LHCN-M2 (cell line): ENCODE results near the gene DRAP1. TPM values are rescaled to one million over a fixed set of nuclear protein-coding genes. Genes with fewer than 3 reads are reported as not detected.
A peak's percentile ranks its signal among the peaks of the same experiment; 100 is the strongest.
"Not testable (repeated sequence)": the region's sequence is repeated elsewhere in the genome, so short reads cannot be mapped to it uniquely, and the experiment has no call there.

Experiments used
- DNase-seq: peaks from one replicate; pipeline ENCODE4 v3.0.0-alpha.2; 2012; ENCODE audit warnings: low read depth
- total RNA-seq: library from RNA; depleted of rRNA; stranded (reverse); fragments of >200 nt; gene quantifications from 2 replicates; pipeline ENCODE4 v1.2.3, GENCODE V29; 2014

The DRAP1 gene
- total RNA-seq, 1 experiment from 2014 or later, result 383 TPM

GRCh38 chr11:65886826-65887722 lies 32.2 kb upstream of the DRAP1 start:
- DNase-seq, result no peak

- DNase-seq, result no peak
Measured at GRCh38 chr11:65887723-65888162, 31.5 kb upstream of the DRAP1 start.

DNA sequence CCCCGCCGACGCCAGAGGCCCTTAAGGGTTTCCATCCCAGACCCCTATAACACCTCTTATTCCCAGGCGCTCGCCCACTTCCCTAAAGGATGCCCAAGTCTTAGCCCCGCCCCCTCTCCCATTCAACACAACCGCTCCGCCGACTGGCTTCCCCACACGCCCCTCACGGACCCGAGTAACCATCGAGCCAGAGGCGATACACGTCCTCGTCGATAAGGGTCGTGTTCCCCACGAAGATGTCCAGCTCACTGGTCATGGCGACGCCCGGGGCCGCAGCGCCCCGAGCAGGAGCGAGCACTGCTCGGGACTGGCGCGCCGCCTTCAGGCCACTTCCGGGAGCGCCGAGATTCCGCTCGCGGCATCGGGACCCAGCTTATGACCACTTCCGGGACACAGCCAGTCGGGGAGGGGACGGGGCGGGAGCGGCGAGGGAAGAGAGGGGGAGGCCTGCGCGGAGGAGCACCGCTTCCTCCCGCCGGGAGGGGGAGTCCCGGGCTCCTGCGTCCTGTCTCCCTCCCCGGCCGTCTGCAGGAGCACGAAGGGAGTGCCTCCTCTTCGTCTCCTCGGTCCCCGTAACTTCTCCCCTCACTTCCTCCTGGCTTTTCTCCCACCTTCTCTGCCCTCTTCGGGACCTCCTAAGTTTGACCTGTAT lies 30.9 kb upstream of the DRAP1 start, which contains the start of gene FIBP:
Gene FIBP, minus strand, starts transcription at position 309 of the 652 bp plus-strand sequence. Its CDS starts 53 bp downstream, at position 256.
- peak; percentile 95 for DNase-seq

DNA sequence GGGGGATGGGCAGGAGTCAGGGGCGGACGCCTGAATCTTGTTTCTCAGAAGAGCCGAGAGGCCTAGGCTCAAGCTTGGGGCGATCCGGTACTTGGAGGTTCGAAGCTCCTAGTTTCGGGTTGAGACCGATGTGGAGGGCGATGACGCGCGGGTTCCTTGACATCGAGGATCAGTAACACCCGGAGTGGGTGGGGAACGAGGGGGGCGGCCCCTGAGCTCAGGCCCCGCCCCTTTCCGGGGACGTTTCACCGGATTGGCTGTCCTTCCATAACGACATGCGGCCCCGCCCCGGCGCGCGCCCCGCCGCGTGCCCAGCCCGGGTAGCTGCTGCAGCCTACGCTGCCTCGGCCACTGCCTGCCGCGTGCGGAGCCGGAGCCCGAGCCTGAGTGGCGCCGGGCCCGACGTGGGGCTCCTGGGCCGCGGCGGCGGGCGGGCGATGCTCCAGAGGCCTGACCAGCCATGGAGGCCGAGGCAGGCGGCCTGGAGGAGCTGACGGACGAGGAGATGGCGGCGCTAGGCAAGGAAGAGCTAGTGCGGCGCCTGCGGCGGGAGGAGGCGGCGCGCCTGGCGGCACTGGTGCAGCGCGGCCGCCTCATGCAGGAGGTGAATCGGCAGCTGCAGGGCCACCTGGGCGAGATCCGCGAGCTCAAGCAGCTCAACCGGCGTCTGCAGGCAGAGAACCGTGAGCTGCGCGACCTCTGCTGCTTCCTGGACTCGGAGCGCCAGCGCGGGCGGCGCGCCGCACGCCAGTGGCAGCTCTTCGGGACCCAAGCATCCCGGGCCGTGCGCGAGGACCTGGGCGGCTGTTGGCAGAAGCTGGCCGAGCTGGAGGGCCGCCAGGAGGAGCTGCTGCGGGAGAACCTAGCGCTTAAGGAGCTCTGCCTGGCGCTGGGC lies 28.7 kb upstream of the DRAP1 start, which contains the start of gene CCDC85B:
Gene CCDC85B, plus strand, starts transcription at position 350 of the 895 bp plus-strand sequence. Its CDS starts 111 bp downstream, at position 461.
- peak; percentile 95 for DNase-seq

DNA sequence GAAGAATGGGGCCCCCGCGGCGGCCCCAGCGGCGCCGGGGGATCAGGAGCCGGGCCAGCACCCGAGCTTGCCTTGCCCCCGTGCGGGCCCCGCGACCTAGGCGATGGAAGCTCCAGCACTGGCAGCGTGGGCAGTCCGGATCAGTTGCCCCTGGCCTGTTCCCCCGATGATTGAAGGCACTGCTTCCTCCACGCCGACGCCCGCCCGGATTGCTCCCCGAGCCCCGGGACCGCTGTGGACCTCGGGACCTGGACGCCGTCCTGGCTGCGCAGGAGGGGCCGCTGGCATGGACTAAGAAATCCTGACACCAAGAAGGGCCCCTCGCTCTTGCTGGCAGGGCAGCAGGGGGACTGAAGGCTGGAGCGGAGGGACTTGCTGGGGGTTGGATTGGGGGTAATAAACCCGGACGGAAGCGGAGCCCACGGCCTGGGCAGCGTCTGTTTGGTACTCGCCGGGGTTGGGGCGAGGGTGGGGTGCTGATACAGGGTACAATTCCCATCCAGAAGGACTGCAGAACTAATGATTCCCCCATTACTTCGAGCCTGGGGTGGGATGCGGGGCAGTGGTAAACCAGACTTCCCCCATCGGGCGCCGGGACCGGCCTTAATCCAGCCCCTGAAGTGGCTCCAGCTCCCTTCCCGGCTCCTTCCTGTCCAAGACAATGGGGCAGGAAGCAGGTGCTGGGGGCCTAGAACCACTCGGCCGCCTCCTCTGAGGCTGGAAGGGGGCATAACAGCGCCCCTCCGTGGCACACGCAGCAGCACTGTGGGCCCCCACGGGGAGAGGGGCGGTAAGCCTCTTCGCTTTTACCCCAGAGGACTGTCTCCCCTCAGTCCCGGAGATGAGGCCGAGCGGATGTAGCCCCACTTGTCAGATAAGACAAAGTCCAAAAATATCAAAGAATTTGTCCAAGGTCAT lies 27.7 kb upstream of the DRAP1 start:
- peak; percentile 61 for DNase-seq

- not testable (repeated sequence) for DNase-seq
Measured at GRCh38 chr11:65892137-65892540, 27.1 kb upstream of the DRAP1 start.

DNA sequence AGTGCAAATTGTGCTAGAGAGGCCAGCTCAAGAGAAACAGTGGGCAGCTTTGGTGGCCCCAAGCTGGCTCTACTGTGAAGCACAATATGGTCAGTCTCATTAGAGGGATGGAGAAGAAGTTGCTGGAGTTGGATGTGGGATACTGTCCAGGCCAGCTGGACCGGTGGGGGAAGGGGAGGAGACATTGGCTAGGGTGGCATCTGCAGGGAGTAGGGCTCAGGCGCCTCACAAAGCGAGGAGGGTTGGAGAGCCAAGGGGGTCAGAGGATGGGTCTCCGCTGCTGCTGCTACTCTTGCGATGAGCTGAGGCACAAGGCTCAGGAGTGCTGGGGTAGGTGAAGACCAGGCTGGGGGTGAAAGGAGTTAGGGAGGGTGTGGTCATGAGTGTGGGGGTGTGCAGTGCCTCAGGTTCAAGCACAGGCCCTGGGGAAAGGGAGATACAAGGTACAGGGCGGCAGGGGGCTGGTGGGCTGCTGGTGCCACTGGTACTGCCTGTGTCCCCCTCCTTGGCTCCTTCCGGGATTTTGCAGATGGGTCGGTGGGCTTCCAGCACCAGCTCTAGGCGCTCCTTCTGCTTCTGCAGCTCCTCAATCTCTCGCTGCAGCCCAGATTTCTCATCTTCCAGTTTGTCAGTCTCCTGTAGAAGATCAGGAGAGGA lies 26.4 kb upstream of the DRAP1 start:
- DNase-seq, result no peak

DNA sequence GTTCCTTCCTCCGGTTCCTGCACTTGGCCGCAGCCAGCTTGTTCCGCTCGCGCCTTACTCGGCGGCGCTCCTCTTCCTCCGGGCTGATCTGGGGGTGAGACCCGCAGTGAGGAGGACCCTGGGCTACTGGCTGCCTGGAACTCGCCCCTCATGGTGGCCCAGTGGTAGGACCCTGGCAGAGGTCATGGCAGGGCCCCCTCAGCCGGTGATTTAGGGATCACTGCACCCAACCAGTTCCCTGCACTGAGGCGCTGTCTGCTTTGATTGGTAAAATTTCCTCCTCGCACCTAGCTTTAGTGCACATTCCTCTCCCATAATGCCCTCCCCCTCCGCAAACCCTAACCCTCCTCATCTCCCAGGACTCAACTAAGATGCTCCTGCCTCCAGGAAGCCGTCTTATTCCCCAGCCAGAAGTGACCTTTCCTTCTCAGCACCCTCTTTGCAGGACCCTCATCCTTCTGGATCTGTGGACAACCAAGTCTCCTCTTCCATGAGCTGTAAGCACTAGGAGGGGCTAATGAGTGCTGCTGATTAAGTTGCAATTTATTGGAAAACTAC lies 25.1 kb upstream of the DRAP1 start:
- DNase-seq, result no peak

GRCh38 chr11:65895482-65895981 lies 23.7 kb upstream of the DRAP1 start:
- DNase-seq, result no peak

DNA sequence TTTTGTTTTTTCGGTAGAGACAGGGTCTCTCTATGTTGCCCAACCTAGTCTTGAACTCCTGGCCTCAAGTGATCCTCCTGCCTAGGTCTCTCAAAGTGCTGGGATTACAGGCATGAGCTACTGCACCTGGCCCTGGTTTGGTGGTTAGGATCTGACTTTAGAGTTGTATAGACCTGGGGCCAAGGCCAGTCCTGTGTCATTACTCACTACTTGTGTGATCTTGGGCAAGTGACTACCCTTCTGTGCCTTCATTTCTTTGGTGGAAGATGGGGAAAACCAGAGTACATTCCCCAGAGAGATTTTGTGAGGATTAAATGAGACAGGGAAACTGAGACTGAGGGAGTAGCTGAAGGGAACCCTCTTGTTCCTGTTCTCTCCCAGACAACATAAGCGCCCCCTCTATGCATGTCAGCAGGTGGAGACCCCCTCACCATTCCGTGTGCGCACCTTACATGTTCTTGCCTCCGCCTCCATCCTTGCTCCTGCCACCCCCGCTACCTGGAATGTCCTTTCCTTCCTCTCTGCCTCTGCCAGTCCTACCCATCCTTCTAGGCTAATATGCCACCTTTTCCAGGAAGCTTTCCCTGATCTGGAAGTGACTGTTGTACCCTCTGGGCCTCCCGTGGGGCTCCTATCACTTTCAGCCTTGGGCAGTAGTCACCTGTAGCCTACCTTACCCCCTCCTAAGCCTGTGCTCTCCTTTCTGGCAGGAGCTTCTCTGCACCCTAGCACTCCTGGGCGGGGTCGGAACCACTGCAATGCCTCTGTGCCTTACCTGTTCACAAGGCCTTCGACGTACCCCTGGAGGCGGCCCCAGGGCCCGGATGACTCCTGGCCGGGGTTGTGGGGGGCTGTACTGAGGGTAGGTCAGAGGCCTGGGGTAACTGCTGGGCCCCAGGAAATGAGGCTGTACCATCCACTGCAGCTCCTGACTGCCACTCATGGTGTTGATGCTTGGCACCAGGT lies 22.9 kb upstream of the DRAP1 start:
- DNase-seq, result no peak

DNA sequence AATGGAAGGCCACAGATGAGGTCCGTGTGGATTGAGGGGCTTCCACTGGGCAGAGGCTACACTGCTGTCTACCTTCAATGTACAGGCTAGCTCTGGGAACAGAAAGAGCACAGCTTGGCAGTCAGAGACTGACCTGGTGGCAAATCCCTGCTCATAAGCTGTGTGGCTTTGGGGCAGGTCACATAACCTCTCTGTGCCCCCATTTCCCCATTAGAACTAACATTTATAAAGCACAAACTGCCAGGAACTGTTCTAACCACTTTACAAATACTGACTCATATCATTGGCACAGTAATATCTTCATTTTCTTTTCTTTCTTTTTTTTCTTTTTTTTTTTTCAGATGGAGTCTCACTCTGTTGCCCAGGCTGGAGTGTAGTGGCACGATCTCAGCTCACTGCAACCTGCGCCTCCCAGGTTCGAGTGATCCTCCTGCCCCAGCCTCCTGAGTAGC lies 22.2 kb upstream of the DRAP1 start:
- no peak for DNase-seq

DNA sequence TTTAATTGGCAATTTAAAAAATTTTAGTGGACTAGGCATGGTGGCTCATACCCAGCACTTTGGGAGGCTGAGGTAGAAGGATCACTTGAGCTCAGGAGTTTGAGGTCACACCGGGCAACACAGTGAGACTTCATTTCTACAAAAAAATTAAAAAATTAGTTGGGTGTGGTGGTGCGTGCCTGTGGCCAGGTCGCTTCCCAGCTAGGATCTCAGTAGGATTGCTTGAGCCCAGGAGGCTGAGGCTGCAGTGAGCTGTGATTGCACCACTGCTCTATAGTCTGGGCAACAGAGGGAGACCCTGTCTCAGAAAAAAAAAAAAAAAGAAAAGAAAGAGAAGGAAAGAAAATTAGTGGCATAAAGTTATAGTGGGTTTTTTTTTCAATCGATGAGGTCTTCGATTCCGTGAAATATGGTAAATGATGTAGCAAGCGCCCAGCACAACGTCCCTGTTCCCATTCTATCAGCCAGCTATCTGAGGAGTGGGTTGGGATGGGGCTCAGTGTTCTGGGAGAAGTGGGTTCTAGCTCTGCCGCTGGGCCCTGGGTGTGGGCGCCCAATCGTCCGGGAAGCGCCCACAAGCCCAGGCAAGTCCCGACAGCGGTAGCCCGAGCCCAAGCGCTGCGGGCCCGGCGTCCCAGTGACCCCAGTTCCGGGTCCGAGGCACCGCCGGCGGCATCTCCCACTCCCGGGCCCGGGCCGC lies 20.4 kb upstream of the DRAP1 start:
- no peak for DNase-seq

GRCh38 chr11:65899356-65900124 lies 19.7 kb upstream of the DRAP1 start:
- DNase-seq, result peak; percentile 87

- DNase-seq, result peak; percentile 97
Measured at GRCh38 chr11:65900125-65900898, 18.9 kb upstream of the DRAP1 start, which contains the start of gene FOSL1. FOSL1 (minus strand) TSS chr11:65900388; CDS start chr11:65900339, 49 bp downstream.

DNA sequence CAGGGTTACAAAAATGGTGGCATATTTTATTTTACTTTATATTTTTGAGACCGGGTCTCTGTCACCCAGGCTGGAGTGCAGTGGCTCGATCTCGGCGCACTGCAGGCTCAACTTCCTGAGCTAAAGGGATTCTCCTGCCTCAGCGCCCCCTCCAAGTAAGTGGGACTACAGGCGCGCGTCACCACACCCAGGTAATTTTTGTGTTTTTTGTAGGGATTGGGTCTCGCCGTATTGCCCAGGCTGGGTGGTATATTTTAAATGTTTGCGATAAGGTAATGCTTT lies 18.4 kb upstream of the DRAP1 start:
- no peak for DNase-seq

DNA sequence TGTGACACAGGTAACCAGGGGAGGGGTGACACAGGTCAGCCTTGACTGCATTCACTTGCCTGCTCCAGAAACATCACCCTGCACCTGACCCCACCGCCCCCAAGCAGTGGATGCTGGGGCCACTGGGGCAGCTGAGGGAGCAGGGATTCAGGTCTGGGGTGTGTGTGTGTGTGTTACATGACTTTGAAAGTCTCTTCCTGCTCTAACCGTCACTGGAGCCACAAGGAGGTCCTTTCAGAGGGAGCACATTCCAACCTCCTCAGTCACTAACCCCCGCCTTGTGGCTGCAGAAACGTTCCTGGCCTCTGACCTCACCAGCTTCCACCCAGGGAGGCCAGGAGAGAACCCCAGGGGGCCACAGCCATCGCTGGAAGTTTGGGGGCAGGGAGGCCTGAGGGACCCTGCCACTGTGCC lies 16.2 kb upstream of the DRAP1 start:
- peak; percentile 96 for DNase-seq
